Measurements from ENCODE around the gene EIF5B. TPM values are rescaled to one million over a fixed set of nuclear protein-coding genes. Genes with fewer than 3 reads are reported as not detected.
"Not testable (repeated sequence)": the region's sequence is repeated elsewhere in the genome, so short reads cannot be mapped to it uniquely, and the experiment has no call there.

Gene EIF5B
- total and polyA plus RNA-seq, 2 donors (not counting 1 experiment from before 2014, with no cell fraction given): 7.4 to 22.8 TPM

DNA sequence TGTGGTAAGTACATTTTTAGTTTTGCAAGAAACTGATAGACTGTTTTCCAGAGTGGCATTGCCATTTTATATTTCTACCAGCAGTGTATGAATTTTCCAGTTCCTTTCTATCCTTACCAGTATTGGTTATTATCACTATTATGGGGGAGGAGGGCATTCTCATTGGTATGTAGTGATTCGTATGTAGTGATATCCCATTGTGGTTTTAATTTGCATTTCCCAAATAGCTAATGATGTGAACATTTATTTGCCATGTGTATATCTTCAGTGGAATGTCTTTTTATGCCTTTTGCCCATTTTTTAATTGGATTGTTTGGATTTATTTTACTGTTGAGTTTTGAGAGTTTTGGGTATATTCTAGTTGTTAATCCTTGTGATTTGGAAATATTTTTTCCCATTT, 16.9 kb downstream of the EIF5B start:
- no peak overlapping the region for H3K4me2 ChIP-seq (ENCODE audit: extremely low read depth, insufficient read depth, low read length)
- no peak for TF ChIP-seq CTCF (conservative IDR thresholded peaks at IDR 0.05 in 1 of 2, IDR thresholded peaks at IDR 0.05 in 1 of 2; ENCODE audit: low read depth in 1 of 2, low read length in 2 of 2)
- TF ChIP-seq EZH2 (IDR thresholded peaks at IDR 0.05; ENCODE audit: low read length, missing control alignments): no peak
- no peaks in the 10 kb centered on the region for H3K36me3 ChIP-seq (ENCODE audit: control insufficient read depth, insufficient read depth, low read length)
- no peak overlapping the region for H3K27ac ChIP-seq (ENCODE audit: insufficient read depth, low read length)
- H3K9ac ChIP-seq (ENCODE audit: insufficient read depth, low read length): no peak overlapping the region
- no peaks in the 10 kb centered on the region for H3K27me3 ChIP-seq (ENCODE audit: control insufficient read depth, insufficient read depth, low read length)
- peaks cover 71% of the 10 kb centered on the region for H3K79me2 ChIP-seq (ENCODE audit: control insufficient read depth, insufficient read depth, low read length)
- H4K20me1 ChIP-seq (ENCODE audit: control insufficient read depth, extremely low read depth, insufficient read depth, low read length): no peaks in the 10 kb centered on the region
- H3K4me3 ChIP-seq (replicated peaks in 1 of 4; ENCODE audit: control extremely low read depth in 1 of 4, insufficient read depth in 1 of 4, low read depth in 3 of 4, low read length in 4 of 4): no peak overlapping the region
- H2AFZ ChIP-seq (ENCODE audit: low read length): no peak overlapping the region
- no peaks in the 10 kb centered on the region for H3K9me3 ChIP-seq (ENCODE audit: control insufficient read depth, insufficient read depth, low read depth, low read length)
- H3K4me1 ChIP-seq (ENCODE audit: control insufficient read depth, extremely low read depth, insufficient read depth, low read length): no peaks in the 10 kb centered on the region
- DNase-seq (ENCODE audit: low read depth in 2 of 2): peak in 1 of 2 donors; percentile 68

DNA sequence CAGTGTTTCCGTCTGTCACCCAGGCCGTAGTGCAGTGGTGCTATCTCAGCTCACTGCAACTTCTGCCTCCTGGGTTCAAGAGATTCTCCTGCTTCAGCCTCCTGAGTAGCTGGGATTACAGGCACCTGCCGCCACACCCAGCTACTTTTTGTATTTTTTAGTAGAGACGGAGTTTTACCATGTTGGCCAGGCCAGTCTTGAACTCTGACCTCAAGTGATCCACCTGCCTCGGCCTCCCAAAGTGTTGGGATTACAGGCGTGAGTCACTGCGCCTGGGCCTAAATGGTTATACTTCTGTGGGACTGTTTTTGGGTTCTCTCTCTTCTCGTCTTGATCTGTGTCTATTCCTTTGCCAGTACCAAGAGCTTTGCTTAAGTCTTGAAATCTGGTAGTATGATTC, 17.6 kb downstream of the EIF5B start:
- not testable (repeated sequence) for H3K36me3 ChIP-seq (ENCODE audit: control insufficient read depth, insufficient read depth, low read length); H2AFZ ChIP-seq (ENCODE audit: low read length); H3K9ac ChIP-seq (ENCODE audit: insufficient read depth, low read length); H3K4me2 ChIP-seq (ENCODE audit: extremely low read depth, insufficient read depth, low read length); DNase-seq (ENCODE audit: low read depth in 2 of 2); H3K27me3 ChIP-seq (ENCODE audit: control insufficient read depth, insufficient read depth, low read length); H3K9me3 ChIP-seq (ENCODE audit: control insufficient read depth, insufficient read depth, low read depth, low read length); H3K27ac ChIP-seq (ENCODE audit: insufficient read depth, low read length); H3K4me3 ChIP-seq (replicated peaks in 1 of 4; ENCODE audit: control extremely low read depth in 1 of 4, insufficient read depth in 1 of 4, low read depth in 3 of 4, low read length in 4 of 4); H3K4me1 ChIP-seq (ENCODE audit: control insufficient read depth, extremely low read depth, insufficient read depth, low read length); H4K20me1 ChIP-seq (ENCODE audit: control insufficient read depth, extremely low read depth, insufficient read depth, low read length)
- peaks cover 72% of the 10 kb centered on the region for H3K79me2 ChIP-seq (ENCODE audit: control insufficient read depth, insufficient read depth, low read length)

- Histone ChIP-seq H3K4me3 (replicated peaks in 1 of 4; ENCODE audit: control extremely low read depth in 1 of 4, insufficient read depth in 1 of 4, low read depth in 3 of 4, low read length in 4 of 4) (no peak overlapping the region), H3K4me2 (ENCODE audit: extremely low read depth, insufficient read depth, low read length) (no peak overlapping the region), H4K20me1 (ENCODE audit: control insufficient read depth, extremely low read depth, insufficient read depth, low read length) (no peaks in the 10 kb centered on the region), H2AFZ (ENCODE audit: low read length) (no peak overlapping the region), H3K27me3 (ENCODE audit: control insufficient read depth, insufficient read depth, low read length) (no peaks in the 10 kb centered on the region), H3K36me3 (ENCODE audit: control insufficient read depth, insufficient read depth, low read length) (no peaks in the 10 kb centered on the region), H3K27ac (ENCODE audit: insufficient read depth, low read length) (no peak overlapping the region), H3K9me3 (ENCODE audit: control insufficient read depth, insufficient read depth, low read depth, low read length) (no peaks in the 10 kb centered on the region), H3K9ac (ENCODE audit: insufficient read depth, low read length) (no peak overlapping the region), H3K79me2 (ENCODE audit: control insufficient read depth, insufficient read depth, low read length) (peaks cover 54% of the 10 kb centered on the region), H3K4me1 (ENCODE audit: control insufficient read depth, extremely low read depth, insufficient read depth, low read length) (no peaks in the 10 kb centered on the region)
- DNase-seq (ENCODE audit: low read depth in 2 of 2): no peak
- no peak for TF ChIP-seq CTCF (conservative IDR thresholded peaks at IDR 0.05 in 1 of 2, IDR thresholded peaks at IDR 0.05 in 1 of 2; ENCODE audit: low read depth in 1 of 2, low read length in 2 of 2)
- no peak for TF ChIP-seq EZH2 (IDR thresholded peaks at IDR 0.05; ENCODE audit: low read length, missing control alignments)
These were observed 19.7 kb downstream of the EIF5B start for GRCh38 chr2:99356853-99357252.
